MM.1S (cell line): ENCODE data around the gene FNDC1.

Source experiments
- CTCF ChIP-seq: fragments of 300-600 bp; sonication (generic); IDR thresholded peaks from 2 replicates; pipeline ENCODE4 v1.5.1; 2016; ENCODE audit warnings: antibody characterized with exemption, low read length, mixed read lengths
- EZH2 ChIP-seq: fragments of 300-600 bp; sonication (generic); optimal IDR thresholded peaks from 2 replicates; pipeline ENCODE3; 2017; ENCODE audit warnings: low read depth, mild to moderate bottlenecking, antibody characterized with exemption, low read length, mixed read lengths
- EZH2phosphoT487 ChIP-seq: fragments of 300-600 bp; sonication (generic); IDR thresholded peaks from 2 replicates; pipeline ENCODE4 v1.6.1; 2018; ENCODE audit warnings: antibody characterized with exemption, low read length

GRCh38 chr6:159221486-159222170, 52.4 kb downstream of the FNDC1 start:
- no peak for TF ChIP-seq CTCF
- no peak for TF ChIP-seq EZH2phosphoT487
- TF ChIP-seq EZH2 = no peak
